Head of caudate nucleus (tissue), 42 donors: ENCODE data around the gene PPP1R13B.

Experiments
- DNase-seq, 42 donors: peaks; one replicate each; pipeline versions ENCODE4 v3.0.0 to v3.0.0-alpha.2; 2020 to 2021; ENCODE audit warnings: mixed read lengths in 7 of 42
- intact Hi-C: fragments of 100-400 bp; cut with DNase I; formaldehyde crosslinking; loops from one replicate; pipeline ENCODE4 v1.15.0; 2022

Gene PPP1R13B

DNA sequence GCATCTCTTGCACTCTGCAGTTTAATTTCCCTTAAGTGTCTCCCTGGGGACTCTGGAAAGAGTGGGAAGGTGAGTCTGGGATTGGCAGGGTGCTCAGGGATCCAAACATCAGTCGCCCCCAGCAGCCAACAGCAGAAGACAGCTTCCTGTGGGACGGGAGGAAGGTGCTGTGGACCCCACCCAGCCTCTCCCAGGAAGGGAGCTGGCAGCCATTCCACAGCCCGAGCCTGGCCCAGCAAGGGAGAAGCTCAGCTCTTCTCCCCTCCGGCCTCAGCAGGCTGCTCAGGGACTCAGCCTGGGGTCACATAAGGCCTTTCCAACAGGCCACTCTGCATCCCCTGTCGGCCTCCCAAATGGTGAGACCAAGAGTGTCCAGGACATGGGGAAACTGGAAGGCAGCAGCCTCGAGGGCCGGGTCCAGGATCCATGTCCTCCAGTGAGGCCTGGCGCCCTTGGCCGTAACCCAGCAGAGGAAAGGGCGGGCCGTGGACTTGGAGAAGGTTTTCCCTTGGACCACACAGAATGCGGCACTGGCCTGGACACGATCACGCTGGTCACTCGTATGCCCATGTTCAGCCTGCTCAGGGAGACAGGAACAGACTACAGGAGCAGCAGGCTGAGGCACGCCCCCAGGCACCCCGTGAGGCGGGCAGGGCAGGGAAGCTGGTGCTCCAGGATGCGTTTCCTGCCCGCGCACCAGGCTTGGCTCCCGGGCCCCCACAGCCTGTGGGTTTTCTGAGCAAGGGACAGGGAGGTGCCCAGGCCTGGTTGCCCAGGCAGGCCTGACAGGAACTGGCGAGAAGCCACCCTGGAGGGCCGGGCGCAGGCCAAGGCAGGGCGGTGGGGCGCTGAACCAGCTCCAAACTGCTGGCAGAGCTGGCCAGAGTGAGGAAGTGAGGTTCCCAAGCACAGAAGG lies 135.6 kb downstream of the PPP1R13B start:
- DNase-seq, result peak in 27 of 42 donors; percentile 25 to 77 (median 61)
- intact Hi-C loops, result loop anchor here (10.0 kb wide), 1 partner anchor 137 kb away; no protein-coding TSS in a partner anchor

DNA sequence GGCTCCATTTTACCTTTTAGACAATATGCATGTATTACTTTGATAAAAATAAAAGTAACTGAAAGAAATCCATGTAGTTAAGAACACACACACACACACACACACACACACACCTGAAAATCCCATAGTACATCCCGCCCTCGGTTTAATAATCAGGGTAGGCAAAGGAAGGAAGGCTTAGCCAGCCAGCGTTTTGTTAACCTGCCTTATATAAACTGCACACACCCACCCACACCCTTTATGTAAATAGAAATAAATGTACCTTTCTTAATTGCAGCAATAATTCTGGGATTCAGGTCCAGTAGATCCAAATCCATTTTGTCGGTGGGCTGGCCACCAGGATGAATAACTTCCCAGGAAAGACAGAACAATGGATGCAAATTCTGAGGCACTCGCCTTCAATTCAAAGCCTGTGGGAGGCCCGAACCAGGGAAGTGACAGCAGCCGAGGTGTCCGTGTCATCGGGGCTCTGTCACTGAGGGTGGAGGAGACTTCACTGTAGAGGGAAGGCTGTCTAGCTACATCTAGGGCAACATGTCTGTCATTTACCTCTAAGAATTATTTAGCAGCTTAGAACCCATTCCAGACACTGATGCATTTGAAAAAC lies 136.5 kb downstream of the PPP1R13B start:
- intact Hi-C loops, result loop anchor here (10.0 kb wide), 1 partner anchor 136 kb away; no protein-coding TSS in a partner anchor
- DNase-seq, result no peak

DNA sequence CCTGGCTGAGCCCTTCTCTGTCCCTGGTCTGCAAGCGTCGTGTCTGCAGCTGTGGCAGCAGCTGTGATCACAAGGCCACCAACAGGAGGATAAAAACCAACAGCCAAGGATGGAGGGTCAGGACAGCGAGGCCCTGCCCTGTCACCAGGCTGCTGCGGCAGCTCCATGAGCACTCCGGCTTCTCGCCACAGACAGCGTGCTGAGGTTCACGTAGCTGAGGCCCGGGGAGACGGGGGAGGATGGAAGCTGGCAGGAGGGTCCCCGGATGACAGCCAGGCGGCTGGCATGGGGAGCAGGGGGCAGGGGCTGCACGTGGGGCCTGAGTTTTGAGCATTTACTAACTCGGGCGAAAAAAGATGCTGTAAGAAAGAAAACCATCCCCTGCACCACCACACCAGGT lies 137.6 kb downstream of the PPP1R13B start:
- no peak for DNase-seq
- intact Hi-C loops, result loop anchor here (10.0 kb wide), 2 partner anchors 75 to 135 kb away; no protein-coding TSS in a partner anchor

DNA sequence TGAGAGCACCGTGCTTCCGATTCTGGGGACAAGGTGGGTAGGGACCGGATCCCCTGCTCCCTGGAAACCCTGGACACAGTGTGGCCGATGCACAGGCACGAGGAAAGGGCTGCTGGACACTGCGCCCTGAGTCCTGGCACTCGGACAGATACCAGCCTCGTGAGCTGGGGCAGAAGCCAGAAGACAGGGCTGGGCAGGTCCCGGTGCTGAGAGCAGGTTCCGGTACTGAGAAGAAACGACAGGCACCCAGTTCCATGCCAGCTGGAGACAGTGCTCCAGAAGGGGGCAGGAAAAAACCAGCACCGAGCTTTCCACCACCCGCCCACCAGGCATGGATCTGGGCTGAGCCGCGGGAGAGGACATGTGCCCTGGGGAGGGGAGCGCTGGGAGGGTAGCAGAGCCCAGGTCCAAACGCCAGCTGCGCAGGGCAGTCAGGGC lies 138.6 kb downstream of the PPP1R13B start:
- intact Hi-C loops, result loop anchor here (10.0 kb wide), 1 partner anchor 74 kb away; no protein-coding TSS in a partner anchor
- DNase-seq, result peak in 23 of 42 donors; percentile 27 to 74 (median 48)

DNA sequence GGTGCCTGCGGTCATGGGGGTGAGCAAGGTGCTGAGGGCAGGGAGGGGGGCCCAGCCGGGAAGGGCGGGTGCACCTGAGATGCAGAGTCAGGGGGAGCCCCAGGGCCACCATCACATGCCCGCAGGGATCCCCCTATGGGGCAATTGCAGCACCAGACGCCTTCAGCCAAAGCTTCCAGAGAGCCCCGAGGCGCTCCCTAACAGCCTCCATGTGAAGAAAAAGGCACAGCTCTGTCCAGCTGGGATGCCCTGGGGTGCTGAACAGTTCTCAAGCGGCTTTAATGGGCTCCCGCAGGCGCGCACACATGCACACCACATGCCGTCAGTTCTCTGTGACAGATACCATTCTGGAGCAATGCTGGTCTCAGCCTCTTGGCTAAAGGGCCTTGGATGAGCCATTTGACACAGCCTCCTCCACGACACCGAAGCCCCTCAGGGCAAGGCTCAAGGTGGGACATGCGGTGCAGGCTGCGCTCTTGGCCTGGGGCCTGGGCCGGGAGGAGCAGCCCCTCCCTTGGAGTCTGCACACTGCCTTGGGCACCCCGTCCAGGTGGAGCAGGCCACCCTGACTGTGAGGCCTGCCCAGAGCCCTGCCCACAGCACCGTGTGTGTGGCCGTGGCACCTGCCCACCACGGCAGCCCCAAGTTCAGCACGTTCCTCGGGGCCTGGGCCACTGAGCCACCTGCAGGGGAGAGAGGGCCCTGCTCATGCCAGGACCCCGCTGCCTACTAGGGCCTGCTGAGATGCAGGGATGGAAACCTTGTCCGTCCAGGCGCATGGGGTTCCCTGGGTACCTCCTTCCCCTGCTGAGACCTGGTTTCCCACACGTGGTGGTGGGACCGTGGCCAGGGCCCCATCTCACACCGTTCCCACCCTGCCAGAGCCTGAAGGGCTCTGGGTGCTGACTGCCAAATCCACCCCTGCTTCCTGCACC lies 139.8 kb downstream of the PPP1R13B start:
- intact Hi-C loops, result loop anchor here (10.0 kb wide), 1 partner anchor 73 kb away; no protein-coding TSS in a partner anchor
- DNase-seq, result no peak

DNA sequence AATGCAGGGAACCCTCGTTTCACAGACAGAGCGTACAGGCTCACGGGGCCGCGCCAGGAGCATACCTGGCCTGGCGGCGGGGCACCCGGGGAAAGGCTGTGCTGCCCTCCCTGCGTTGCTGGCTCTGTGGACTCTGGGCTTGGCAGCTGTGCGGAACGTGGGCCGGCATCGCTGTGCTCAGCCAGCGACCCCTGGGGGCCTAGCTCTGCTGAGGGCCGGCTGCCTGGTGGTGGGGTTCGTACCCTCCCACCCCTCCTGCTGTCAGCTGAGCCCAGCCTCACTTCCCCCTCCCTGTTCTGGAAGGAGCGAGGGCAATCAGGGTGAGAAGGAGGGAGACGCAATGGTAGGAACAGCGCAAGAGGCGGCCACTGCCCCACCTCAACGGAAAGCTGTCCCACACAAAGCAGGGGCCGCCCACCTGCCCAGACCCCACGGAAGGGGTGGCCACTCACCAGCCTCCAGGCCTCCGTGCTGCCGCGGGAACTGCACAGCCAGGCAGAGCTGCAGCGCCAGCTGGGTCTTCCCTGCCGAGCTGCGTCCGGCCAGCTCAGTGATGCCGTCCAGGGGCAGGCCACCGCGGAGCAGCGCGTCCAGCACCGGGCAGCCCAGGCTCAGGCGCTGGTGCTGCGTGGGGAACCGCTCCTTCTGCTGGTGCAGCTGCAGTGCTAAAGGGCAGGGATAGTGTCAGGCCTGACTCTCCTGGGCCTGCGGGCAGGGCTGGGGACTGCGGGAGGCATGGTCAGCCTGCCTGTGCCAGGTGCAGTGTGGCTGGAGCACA lies 140.6 kb downstream of the PPP1R13B start:
- no peak for DNase-seq

DNA sequence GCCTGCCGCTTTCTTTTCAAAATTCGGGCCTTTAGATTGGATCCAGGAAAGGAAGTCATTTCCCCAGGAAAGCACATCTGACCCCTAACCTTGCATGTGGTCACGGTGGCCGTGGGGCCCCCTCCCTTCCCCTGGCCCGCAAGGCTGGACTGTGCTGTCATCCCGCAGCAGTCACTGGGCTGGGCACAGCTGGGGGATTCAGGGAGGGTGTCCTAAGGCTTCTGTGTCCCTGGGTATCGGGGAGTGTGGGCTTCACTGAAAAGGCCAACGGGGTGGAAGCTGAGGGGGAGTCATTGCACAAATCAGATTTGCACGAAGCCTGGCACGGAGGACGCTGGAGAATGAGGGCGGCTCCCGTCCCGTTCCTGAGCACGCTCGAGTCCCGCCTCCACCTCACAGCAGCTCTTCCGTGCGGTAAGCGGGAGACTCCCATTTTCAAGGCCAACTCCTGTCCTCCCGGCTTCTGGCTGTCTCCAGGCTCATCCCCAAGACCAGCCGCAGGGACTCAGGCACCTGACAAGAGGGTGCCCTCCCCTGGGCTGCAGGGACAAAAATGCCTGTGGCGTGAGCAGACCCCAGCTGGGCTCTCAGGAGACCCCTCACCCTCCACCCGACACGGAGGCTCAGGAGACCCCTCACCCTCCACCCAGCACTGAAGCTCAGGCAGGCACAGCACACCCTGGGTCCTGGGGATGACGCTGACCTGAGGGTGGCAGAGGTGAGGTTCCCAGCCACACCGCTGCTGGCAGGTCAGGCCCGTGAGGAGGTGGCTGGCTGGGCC lies 141.7 kb downstream of the PPP1R13B start:
- DNase-seq, result peak in 3 of 42 donors; percentile 24 to 59 (median 55)
- intact Hi-C loops, result loop anchor here (10.0 kb wide), 1 partner anchor 71 kb away; no protein-coding TSS in a partner anchor

More for the DNA sequence above, 140.6 kb downstream of the PPP1R13B start:
- intact Hi-C loops, result loop anchor here (10.0 kb wide), 1 partner anchor 72 kb away; no protein-coding TSS in a partner anchor

DNA sequence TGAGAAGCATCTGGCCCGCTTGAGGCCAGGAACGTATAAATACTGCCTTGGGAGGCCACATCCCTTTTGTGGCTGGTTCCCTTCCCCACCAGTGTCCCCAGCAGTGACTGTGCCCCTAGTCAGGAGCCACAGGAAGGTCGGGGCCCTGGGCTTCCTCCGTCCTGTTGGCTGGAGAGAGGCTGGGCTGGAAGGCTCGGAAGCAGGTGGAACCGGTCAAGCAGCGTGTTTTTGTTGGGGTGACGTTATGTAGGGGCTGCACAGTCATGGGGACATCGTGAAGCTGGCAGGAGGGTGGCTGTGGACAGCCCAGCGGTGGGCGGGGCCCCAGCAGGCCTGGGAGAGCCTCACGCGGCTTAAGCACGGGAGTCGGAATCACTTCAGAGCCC lies 142.3 kb downstream of the PPP1R13B start:
- intact Hi-C loops, result loop anchor here (10.0 kb wide), 1 partner anchor 70 kb away; no protein-coding TSS in a partner anchor
- no peak for DNase-seq

DNA sequence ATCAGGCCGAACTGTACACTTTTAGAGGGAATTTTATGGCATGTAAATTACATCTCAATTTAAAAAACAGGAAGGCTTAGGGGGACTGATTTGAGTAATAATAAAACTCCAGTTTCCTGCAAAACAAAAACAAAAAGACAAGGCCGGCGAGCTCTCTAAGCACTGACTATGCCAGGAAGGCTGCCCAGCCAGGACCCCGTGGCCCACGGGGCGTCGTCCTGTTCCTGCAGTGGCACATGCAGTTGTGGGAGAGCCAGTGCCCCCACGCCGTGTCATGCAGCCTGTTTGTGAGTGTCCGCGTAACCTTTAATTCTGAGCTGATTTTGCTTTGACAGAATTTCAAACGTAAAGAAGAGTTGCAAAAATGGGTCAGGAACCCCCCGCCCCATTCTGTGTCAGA lies 142.7 kb downstream of the PPP1R13B start:
- DNase-seq, result no peak
- intact Hi-C loops, result loop anchor here (10.0 kb wide), 1 partner anchor 70 kb away; no protein-coding TSS in a partner anchor

DNA sequence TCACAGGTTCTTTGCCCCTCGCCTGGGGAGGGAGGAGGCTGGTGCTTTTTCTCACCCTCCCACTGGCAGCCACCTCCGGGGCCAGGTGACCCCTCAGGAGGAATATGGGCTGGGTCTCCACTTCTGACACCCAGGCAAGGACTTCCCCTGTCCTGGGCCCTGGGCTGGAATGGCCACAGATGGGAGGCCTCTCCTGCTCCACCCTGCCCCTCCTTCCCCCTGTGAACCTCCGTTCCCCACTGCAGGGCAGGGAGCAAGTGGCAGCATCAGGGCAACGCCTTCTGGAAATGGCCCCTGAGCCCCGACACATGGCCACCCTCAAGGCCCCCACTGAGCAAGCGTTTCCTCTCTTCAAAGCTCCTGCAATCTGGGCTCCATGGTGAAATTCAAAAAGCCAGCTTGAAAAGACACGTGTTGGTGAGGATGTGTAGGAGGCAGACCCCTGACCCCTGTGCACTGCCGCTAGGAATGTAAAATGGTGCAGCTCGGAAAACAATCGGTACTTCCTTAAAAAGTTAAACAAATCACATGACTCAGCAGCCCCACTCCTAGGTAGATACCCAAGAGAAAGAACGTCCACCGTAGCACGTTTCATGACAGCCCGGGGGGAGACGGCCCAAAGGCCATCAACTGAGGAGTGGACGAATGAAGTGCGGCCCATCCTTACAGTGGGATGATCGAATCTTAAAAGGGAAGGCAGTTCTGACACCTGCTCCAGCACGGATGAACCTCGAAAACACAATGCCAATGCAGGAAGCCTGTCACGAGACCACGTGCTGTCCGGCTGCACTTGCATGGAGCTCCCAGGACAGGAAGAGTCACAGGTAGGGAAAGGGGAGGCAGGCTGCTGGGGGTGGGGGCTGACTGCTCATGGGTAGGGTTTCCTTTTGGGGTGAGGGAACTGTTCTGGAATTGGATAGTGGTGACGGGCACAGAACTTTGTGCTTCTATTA lies 143.7 kb downstream of the PPP1R13B start:
- DNase-seq, result no peak

DNA sequence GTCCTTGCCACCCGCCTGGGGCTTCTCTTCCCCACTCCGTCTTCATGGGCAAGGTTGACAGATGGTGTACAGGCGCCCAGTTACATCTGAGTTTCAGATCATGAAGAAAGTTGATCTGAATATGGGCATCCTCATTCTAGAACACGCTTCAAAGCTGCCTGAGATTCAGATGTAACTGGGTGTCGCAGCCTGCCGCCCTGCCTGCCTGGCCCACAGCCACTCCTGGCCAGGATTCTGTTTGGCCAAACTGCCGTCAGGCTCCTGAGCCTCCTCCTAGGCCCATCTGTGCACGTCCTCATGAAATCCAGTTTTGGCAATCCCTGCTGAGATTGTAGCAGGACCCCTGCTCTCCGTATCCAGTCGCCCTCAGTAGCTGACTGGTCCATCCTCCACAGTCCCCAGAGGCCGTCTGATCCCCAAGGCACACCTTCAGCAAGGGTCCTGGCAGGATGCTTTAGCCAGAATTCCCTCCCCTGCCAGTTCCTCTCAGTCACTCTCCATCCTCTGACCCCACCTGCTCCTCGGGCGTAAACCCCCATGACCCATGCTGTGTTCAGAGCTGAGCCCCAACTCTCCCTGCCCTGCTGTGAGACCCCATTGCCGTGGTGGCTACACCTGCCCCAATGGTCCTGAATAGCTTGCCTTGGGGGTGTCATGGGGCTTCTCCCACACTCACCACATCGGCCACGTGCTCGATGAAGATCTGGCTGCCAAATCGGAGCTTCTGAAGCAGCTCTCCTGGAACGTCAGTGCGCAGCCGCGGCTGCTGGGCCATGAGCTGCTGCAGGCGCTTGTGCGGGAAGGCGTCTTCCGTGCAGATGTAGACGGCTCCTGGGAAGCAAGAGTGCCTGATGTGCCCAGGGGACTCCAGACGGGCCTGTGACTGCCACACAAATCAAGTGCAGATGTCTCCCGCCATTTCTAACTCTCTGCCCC lies 144.6 kb downstream of the PPP1R13B start:
- DNase-seq, result no peak
- intact Hi-C loops, result loop anchor here (10.0 kb wide), 1 partner anchor 68 kb away; no protein-coding TSS in a partner anchor

More for the DNA sequence above, 143.7 kb downstream of the PPP1R13B start:
- intact Hi-C loops, result loop anchor here (10.0 kb wide), 1 partner anchor 69 kb away; no protein-coding TSS in a partner anchor

DNA sequence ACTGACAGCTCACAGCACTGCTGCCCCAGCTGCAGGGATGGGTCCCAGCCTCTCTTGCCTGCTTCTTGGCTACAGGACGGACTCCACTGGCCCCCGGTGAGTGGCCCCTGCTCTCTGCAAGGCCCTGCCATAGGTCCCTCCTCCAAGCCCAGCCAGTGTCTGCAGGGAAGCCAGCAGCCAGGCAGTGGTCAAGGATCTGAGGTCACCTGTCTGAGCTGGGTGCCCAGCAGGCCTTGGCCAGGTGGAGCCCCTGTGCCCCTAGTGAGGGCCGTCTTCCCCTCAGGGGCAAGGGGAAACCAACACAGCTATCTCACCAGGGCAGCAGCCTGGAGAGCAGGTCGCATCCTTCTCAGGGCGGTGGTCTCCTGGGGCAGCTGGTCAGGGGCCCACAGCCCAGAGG lies 145.3 kb downstream of the PPP1R13B start:
- DNase-seq, result no peak
- intact Hi-C loops, result loop anchor here (10.0 kb wide), 1 partner anchor 67 kb away; no protein-coding TSS in a partner anchor

DNA sequence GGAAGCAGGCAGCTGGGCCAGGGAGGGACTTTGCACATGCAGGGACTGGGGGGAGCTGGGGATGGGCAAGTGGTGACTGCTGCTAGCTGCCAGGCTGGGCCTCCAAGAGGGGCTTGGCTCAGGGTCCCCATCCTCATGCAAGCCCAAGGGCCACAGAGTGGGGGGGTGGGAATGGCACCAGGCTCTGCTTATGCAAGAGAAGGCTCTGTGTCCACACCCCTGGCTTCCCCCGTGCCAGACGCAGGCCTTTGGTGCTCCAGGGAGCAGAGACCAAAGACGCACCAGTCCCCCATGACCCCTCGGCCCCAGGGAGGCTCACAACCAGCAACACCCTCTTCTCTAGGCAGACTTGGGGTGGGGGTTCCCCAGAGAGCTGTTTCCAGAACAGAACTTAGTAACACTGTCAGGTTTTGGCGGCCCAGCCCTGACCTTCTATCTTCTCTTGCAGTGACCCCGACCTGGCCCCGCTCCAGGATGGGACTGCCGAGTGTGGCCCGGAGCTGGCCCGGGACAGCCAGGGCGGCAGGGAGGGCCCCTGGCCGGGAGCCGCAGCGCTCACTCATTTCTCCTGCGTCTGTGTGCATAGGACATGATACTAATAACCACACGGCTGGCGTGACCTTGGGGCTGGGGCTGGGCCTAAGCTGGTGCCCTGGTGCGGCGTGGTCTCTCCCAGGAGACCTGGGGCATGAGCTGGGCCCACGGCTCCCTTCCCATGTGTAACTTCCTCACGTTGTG lies 146.5 kb downstream of the PPP1R13B start:
- peak in 2 of 42 donors; percentile 2 to 17 for DNase-seq
- intact Hi-C loops, result loop anchor here (10.0 kb wide), 1 partner anchor 66 kb away; no protein-coding TSS in a partner anchor
